Measurements from ENCODE around the gene PRIMA1.

Gene PRIMA1

GRCh38 chr14:93753647-93754046, 34.6 kb downstream of the PRIMA1 start:
- no peak for DNase-seq (ENCODE audit: low spot score)

GRCh38 chr14:93752980-93753561, 35.2 kb downstream of the PRIMA1 start:
- DNase-seq (ENCODE audit: low spot score), result no peak

GRCh38 chr14:93751946-93752655, 36.2 kb downstream of the PRIMA1 start:
- DNase-seq (ENCODE audit: low spot score), result no peak

GRCh38 chr14:93749076-93749420, 39.2 kb downstream of the PRIMA1 start:
- no peak for DNase-seq (ENCODE audit: low spot score)

- no peak for DNase-seq (ENCODE audit: low spot score)
These were observed 39.8 kb downstream of the PRIMA1 start for GRCh38 chr14:93748208-93749075.

- no peak for DNase-seq (ENCODE audit: low spot score)
These were observed 40.7 kb downstream of the PRIMA1 start for GRCh38 chr14:93747560-93747959.

GRCh38 chr14:93747102-93747501, 41.2 kb downstream of the PRIMA1 start:
- DNase-seq (ENCODE audit: low spot score), result no peak

- no peak for DNase-seq (ENCODE audit: low spot score)
These were observed 42.5 kb downstream of the PRIMA1 start for GRCh38 chr14:93745603-93746273.

GRCh38 chr14:93744876-93745275, 43.4 kb downstream of the PRIMA1 start:
- no peak for DNase-seq (ENCODE audit: low spot score)

- no peak for DNase-seq (ENCODE audit: low spot score)
These were observed 44.1 kb downstream of the PRIMA1 start for GRCh38 chr14:93744176-93744575.

GRCh38 chr14:93743270-93744060, 44.8 kb downstream of the PRIMA1 start:
- DNase-seq (ENCODE audit: low spot score), result no peak

GRCh38 chr14:93742761-93743160, 45.5 kb downstream of the PRIMA1 start:
- DNase-seq (ENCODE audit: low spot score), result no peak

GRCh38 chr14:93741556-93742230, 46.6 kb downstream of the PRIMA1 start:
- DNase-seq (ENCODE audit: low spot score), result no peak

- no peak for DNase-seq (ENCODE audit: low spot score)
These were observed 50.7 kb downstream of the PRIMA1 start for GRCh38 chr14:93737634-93738033.

- no peak for DNase-seq (ENCODE audit: low spot score)
These were observed 51.8 kb downstream of the PRIMA1 start for GRCh38 chr14:93736378-93737014.

GRCh38 chr14:93735206-93735605, 53.1 kb downstream of the PRIMA1 start:
- DNase-seq (ENCODE audit: low spot score), result no peak

GRCh38 chr14:93734086-93734822, 54.0 kb downstream of the PRIMA1 start:
- DNase-seq (ENCODE audit: low spot score), result no peak

GRCh38 chr14:93733631-93734030, 54.7 kb downstream of the PRIMA1 start:
- DNase-seq (ENCODE audit: low spot score), result no peak

GRCh38 chr14:93733231-93733630, 55.1 kb downstream of the PRIMA1 start:
- DNase-seq (ENCODE audit: low spot score), result no peak

- DNase-seq (ENCODE audit: low spot score), result no peak
These were observed 55.8 kb downstream of the PRIMA1 start for GRCh38 chr14:93732524-93732923.

All from left forelimb (tissue), 1 donor.